ENCODE data around the gene AFP.

AFP gene

GRCh38 chr4:73460913-73461522 lies 25.0 kb downstream of the AFP start:
- DNase-seq (ENCODE audit: low spot score) = no peak

GRCh38 chr4:73468170-73468569 lies 32.1 kb downstream of the AFP start:
- no peak for DNase-seq (ENCODE audit: low spot score)

- DNase-seq (ENCODE audit: low spot score) = no peak
These were observed 34.7 kb downstream of the AFP start for GRCh38 chr4:73470728-73471127.

- no peak for DNase-seq (ENCODE audit: low spot score)
These were observed 41.2 kb downstream of the AFP start for GRCh38 chr4:73477176-73477575.

- DNase-seq (ENCODE audit: low spot score) = no peak
These were observed 43.3 kb downstream of the AFP start for GRCh38 chr4:73479323-73479722.

- no peak for DNase-seq (ENCODE audit: low spot score)
These were observed 45.3 kb downstream of the AFP start, which contains the start of gene AFM for GRCh38 chr4:73481358-73481757. Gene AFM, plus strand, starts transcription at chr4:73481745. Its CDS starts 31 bp downstream, at chr4:73481776.

- no peak for DNase-seq (ENCODE audit: low spot score)
These were observed 49.1 kb downstream of the AFP start for GRCh38 chr4:73485085-73485484.

GRCh38 chr4:73485596-73485995 lies 49.6 kb downstream of the AFP start:
- no peak for DNase-seq (ENCODE audit: low spot score)

- no peak for DNase-seq (ENCODE audit: low spot score)
These were observed 50.5 kb downstream of the AFP start for GRCh38 chr4:73486497-73486896.

- DNase-seq (ENCODE audit: low spot score) = no peak
These were observed 51.2 kb downstream of the AFP start for GRCh38 chr4:73487233-73487632.

GRCh38 chr4:73499996-73500765 lies 64.2 kb downstream of the AFP start:
- DNase-seq (ENCODE audit: low spot score) = no peak

GRCh38 chr4:73501664-73502265 lies 65.7 kb downstream of the AFP start:
- DNase-seq (ENCODE audit: low spot score) = no peak

GRCh38 chr4:73505567-73505966 lies 69.5 kb downstream of the AFP start:
- no peak for DNase-seq (ENCODE audit: low spot score)
